Breast epithelium (tissue), 4 donors: Measurements from ENCODE around the gene ANGPTL2. TPM values are rescaled to one million over a fixed set of nuclear protein-coding genes. Genes with fewer than 3 reads are reported as not detected.

Experiments used
- DNase-seq, 2 donors: peaks; one replicate each; pipeline ENCODE4 v3.0.0-alpha.2; 2019; ENCODE audit warnings: low spot score in 2 of 2
- H3K27ac ChIP-seq, 2 donors: fragments of 200-600 bp; sonication (generic) in 1 of 2; one replicate each; pipeline ENCODE4 v1.5.1; 2016 to 2019; ENCODE audit warnings: mild to moderate bottlenecking in 1 of 2
- H3K27me3 ChIP-seq, 2 donors: fragments of 200-600 bp; sonication (generic) in 1 of 2; one replicate each; pipeline versions ENCODE4 v1.5.1 to v1.6.0; 2017 to 2019; ENCODE audit warnings: control low read depth in 1 of 2, mild to moderate bottlenecking in 1 of 2
- H3K36me3 ChIP-seq: fragments of 200-600 bp; one replicate; pipeline ENCODE4 v1.5.1; 2019
- H3K4me1 ChIP-seq, 2 donors: fragments of 200-600 bp; sonication (generic); one replicate each; pipeline ENCODE4 v1.5.1; 2016 to 2019; ENCODE audit warnings: control low read depth in 1 of 2
- H3K4me3 ChIP-seq, 3 donors: fragments of 200-600 bp; sonication (generic); 1 replicate in 2 of 3; 2 replicates in 1 of 3; pipeline ENCODE4 v1.5.1; 2016 to 2019; ENCODE audit warnings: mild to moderate bottlenecking in 3 of 3, moderate library complexity in 2 of 3
- H3K9me3 ChIP-seq, 2 donors: fragments of 200-600 bp; sonication (generic) in 1 of 2; one replicate each; pipeline ENCODE4 v1.5.1; 2016 to 2019; ENCODE audit warnings: control low read depth in 1 of 2
- POLR2A ChIP-seq: fragments of 450-650 bp; IDR thresholded peaks from one replicate; pipeline ENCODE4 v1.6.1; 2016; ENCODE audit warnings: antibody characterized with exemption, mild to moderate bottlenecking, moderate library complexity
- POLR2AphosphoS5 ChIP-seq, 3 donors: sonication (generic); formaldehyde crosslinking; IDR thresholded peaks; one replicate each; pipeline ENCODE4 v1.6.1; 2017; ENCODE audit warnings: antibody characterized with exemption in 3 of 3
- intact Hi-C: fragments of 100-400 bp; cut with DNase I; formaldehyde crosslinking; loops from one replicate; pipeline ENCODE4 v1.15.1; 2023; ENCODE audit warnings: low total_unique reads
- total RNA-seq, 3 donors: library from RNA; depleted of rRNA; stranded (reverse); fragments of >200 nt; gene quantifications; one replicate each; pipeline ENCODE4 v1.1.0, GENCODE V29; 2016
- TF ChIP-seq, protein P1 (sequence below), 3 donors: fragments of 450-650 bp; IDR thresholded peaks; one replicate each; pipeline ENCODE4 v1.5.1; 2016 to 2017; ENCODE audit warnings: antibody characterized with exemption in 3 of 3, mild to moderate bottlenecking in 3 of 3, moderate library complexity in 3 of 3

Gene ANGPTL2
- total RNA-seq, 3 donors from 2014 or later, result 30.9 to 61.8 (median 51.8) TPM

DNA sequence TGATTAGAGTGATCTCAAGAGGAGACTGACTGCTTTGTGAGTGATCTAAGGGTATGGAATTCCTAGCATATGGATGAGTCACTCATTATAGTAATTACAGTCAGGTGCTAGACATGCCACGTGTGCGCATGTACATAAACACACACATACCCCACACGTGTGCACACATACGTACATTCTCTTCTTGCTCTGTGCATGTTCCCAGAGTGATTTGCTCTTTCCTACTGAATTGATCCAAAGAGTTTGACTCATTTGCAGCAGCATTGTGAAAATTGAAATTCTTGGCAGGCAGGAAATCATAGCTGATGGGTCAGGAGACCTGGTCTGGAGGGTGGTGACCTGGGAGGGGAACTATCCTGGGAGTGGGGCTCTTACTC, 63.8 kb downstream of the ANGPTL2 start:
- Histone ChIP-seq H3K27ac (peak overlapping the region in 1 of 2 donors; percentile 78), H3K4me3 (no peak overlapping the region), H3K36me3 (no peaks in the 10 kb centered on the region), H3K9me3 (no peaks in the 10 kb centered on the region), H3K27me3 (no peaks in the 10 kb centered on the region), H3K4me1 (peaks cover 0 to 5% of the 10 kb centered on the region in 2 donors)
- intact Hi-C loops, result loop anchor here (10.0 kb wide), 1 partner anchor 136 kb away; no protein-coding TSS in a partner anchor
- TF ChIP-seq, protein P1, sequence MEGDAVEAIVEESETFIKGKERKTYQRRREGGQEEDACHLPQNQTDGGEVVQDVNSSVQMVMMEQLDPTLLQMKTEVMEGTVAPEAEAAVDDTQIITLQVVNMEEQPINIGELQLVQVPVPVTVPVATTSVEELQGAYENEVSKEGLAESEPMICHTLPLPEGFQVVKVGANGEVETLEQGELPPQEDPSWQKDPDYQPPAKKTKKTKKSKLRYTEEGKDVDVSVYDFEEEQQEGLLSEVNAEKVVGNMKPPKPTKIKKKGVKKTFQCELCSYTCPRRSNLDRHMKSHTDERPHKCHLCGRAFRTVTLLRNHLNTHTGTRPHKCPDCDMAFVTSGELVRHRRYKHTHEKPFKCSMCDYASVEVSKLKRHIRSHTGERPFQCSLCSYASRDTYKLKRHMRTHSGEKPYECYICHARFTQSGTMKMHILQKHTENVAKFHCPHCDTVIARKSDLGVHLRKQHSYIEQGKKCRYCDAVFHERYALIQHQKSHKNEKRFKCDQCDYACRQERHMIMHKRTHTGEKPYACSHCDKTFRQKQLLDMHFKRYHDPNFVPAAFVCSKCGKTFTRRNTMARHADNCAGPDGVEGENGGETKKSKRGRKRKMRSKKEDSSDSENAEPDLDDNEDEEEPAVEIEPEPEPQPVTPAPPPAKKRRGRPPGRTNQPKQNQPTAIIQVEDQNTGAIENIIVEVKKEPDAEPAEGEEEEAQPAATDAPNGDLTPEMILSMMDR (IDR thresholded peaks at IDR 0.05), result no peak
- TF ChIP-seq POLR2A (no peak), POLR2AphosphoS5 (IDR thresholded peaks at IDR 0.05) (no peak)
- no peak for DNase-seq

DNA sequence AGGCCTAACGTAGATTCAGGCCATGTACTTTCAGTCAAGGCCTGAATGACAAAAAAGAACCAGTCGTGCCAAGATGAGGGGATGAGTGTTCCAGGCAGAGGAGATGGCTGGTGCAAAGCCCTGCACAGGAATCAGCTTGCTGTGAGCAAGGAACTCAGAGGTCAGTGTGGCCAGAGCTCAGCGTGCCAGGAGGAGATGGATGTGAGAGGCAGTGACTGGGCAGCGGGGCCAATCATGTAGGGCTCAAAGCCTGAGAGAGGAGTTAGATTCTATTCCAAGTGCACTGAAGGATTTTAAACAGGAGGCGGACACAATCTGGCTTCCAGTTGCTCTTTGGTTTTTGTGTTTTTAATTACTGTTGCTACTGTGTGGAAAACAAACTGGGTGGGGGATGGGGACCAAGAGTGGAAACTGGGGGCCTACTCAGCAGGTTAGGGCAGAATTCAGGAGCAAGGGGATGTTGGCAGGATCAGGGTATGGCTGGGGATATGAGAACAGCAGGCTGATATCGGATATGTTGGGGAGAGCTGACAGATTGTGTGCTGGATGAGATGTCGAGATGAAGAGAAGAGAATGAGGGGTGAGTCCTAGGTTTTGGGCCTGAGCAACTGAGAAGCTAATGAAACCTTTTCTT, 64.3 kb downstream of the ANGPTL2 start:
- H3K27me3 ChIP-seq, result no peaks in the 10 kb centered on the region
- no peak overlapping the region for H3K4me3 ChIP-seq
- no peak for DNase-seq
- H3K27ac ChIP-seq, result peak overlapping the region in 1 of 2 donors; percentile 75
- H3K9me3 ChIP-seq, result no peaks in the 10 kb centered on the region
- intact Hi-C loops, result loop anchor here (10.0 kb wide), 1 partner anchor 137 kb away; no protein-coding TSS in a partner anchor
- H3K36me3 ChIP-seq, result no peaks in the 10 kb centered on the region
- H3K4me1 ChIP-seq, result peaks cover 0 to 5% of the 10 kb centered on the region in 2 donors
- TF ChIP-seq, protein P1 (IDR thresholded peaks at IDR 0.05), result no peak
- no peak for TF ChIP-seq POLR2AphosphoS5 (IDR thresholded peaks at IDR 0.05)
- no peak for TF ChIP-seq POLR2A

DNA sequence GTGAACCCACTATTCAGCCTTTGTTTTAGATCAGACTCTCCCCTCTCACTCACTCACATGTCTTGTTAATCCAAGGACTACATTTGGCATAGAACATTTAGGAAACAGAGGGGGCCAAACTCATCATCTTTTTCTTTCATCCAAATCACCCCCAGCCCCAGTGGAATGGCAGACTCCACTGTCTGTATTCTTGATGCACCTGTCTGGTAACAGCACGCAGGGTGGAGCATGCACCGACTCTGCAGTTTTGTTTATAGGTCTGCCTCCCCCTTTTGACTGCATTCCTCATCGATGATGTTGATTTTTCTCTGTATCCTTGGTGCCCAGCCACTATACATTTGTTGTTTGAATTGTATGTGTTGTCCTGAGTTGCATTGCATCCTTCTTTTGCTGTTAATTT, 66.0 kb downstream of the ANGPTL2 start:
- intact Hi-C loops, result loop anchor here (10.0 kb wide), 1 partner anchor 138 kb away; no protein-coding TSS in a partner anchor
- no peak for DNase-seq
- H3K27ac ChIP-seq, result no peak overlapping the region
- H3K36me3 ChIP-seq, result no peaks in the 10 kb centered on the region
- TF ChIP-seq POLR2A, result no peak
- TF ChIP-seq, protein P1 (IDR thresholded peaks at IDR 0.05), result no peak
- TF ChIP-seq POLR2AphosphoS5 (IDR thresholded peaks at IDR 0.05), result no peak
- no peaks in the 10 kb centered on the region for H3K27me3 ChIP-seq
- peaks cover 0 to 5% of the 10 kb centered on the region in 2 donors for H3K4me1 ChIP-seq
- no peak overlapping the region for H3K4me3 ChIP-seq
- H3K9me3 ChIP-seq, result no peaks in the 10 kb centered on the region

DNA sequence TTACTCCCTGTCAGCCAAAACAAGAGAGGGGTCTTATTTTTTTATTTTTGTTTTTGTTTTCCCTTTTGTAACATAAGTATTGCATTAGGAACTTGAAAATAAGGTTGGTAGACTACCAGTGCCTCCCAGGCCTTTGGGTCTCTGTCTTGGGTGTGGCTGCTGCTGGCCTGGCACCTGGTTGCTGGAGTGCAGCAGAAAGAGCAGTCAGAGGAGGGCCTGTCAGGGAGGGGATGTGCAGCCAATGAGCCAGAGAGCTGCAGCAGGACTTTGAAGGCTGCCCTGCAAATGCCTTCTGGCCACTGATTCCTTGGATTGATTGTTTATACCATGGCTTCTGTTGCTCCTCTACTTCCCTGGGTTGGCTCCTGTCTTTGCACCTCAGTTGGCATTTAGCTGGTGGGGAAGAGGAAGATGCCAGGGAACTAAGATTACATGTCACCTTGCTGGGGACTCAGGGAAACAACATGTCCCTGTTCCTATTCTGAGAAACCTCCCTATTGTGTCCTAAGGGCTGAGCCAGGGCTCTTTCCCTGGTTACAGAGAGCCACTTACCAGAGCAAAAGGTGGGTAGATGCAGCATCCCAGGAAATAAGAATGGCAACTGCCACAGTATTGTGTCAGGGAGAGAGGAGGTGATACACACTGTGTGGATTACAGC, 66.6 kb downstream of the ANGPTL2 start:
- H3K4me3 ChIP-seq, result no peak overlapping the region
- intact Hi-C loops, result loop anchor here (10.0 kb wide), 1 partner anchor 139 kb away; no protein-coding TSS in a partner anchor
- TF ChIP-seq, protein P1 (IDR thresholded peaks at IDR 0.05), result no peak
- no peak for TF ChIP-seq POLR2AphosphoS5 (IDR thresholded peaks at IDR 0.05)
- TF ChIP-seq POLR2A, result no peak
- H3K4me1 ChIP-seq, result peaks cover 0 to 5% of the 10 kb centered on the region in 2 donors
- H3K9me3 ChIP-seq, result no peaks in the 10 kb centered on the region
- H3K27ac ChIP-seq, result no peak overlapping the region
- H3K27me3 ChIP-seq, result no peaks in the 10 kb centered on the region
- no peaks in the 10 kb centered on the region for H3K36me3 ChIP-seq
- DNase-seq, result no peak

DNA sequence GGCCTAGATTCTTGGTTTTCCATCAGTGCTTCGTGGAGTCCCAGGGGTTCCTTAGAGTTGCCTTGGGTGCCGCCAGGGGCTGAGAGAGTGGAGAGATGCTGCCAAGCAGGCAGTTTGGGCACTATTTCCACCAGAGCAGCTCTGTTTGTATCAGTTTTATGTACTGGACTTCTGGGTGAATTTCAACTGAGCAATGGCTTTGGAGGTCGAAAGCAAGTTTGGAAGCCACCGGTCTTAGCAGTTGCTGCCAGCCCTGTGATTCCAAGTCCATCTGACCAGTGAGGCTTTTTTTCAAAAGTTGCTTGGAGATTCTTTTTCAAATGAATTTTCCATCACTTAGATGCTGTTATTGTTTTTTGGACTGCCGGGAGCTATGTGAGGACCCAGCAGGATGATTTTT, 68.5 kb downstream of the ANGPTL2 start:
- H3K27ac ChIP-seq, result peak overlapping the region; percentile 68 to 89
- no peaks in the 10 kb centered on the region for H3K27me3 ChIP-seq
- H3K4me3 ChIP-seq, result no peak overlapping the region
- TF ChIP-seq POLR2A, result no peak
- no peak for DNase-seq
- no peaks in the 10 kb centered on the region for H3K9me3 ChIP-seq
- no peaks in the 10 kb centered on the region for H3K36me3 ChIP-seq
- intact Hi-C loops, result loop anchor here (1.0 to 10.0 kb wide), 2 partner anchors 16 to 141 kb away; no protein-coding TSS in a partner anchor
- peaks cover 0 to 5% of the 10 kb centered on the region in 2 donors for H3K4me1 ChIP-seq
